Choroid plexus epithelial cell (primary cell): ENCODE measurements around the gene CLOCK.

Experiments used
- DNase-seq: peaks from one replicate; pipeline ENCODE4 v3.0.0-alpha.2; 2010; ENCODE audit warnings: low read depth
- H3K4me3 ChIP-seq: 2 replicates; pipeline ENCODE4 v1.5.1; 2011; ENCODE audit warnings: low read depth, mild to moderate bottlenecking, control low read depth, low read length, moderate library complexity
- CTCF ChIP-seq: conservative IDR thresholded peaks from 2 replicates; pipeline ENCODE4 v1.5.1; 2011; ENCODE audit warnings: low read depth, mild to moderate bottlenecking, control low read depth, inconsistent platforms, low read length, moderate library complexity

The CLOCK gene

GRCh38 chr4:55409468-55410171 is 137.1 kb downstream of the CLOCK start:
- peak; percentile 67 for DNase-seq
- peak; percentile 54 for TF ChIP-seq CTCF

GRCh38 chr4:55407764-55408163 is 138.9 kb downstream of the CLOCK start:
- no peak overlapping the region for H3K4me3 ChIP-seq
- DNase-seq = no peak
- TF ChIP-seq CTCF = no peak

More at GRCh38 chr4:55409468-55410171, 137.1 kb downstream of the CLOCK start:
- H3K4me3 ChIP-seq = no peak overlapping the region

- no peak for DNase-seq
- no peak for TF ChIP-seq CTCF
- H3K4me3 ChIP-seq = no peak overlapping the region
These were observed 139.6 kb downstream of the CLOCK start for GRCh38 chr4:55407119-55407518.

GRCh38 chr4:55406545-55406944 is 140.2 kb downstream of the CLOCK start:
- DNase-seq = no peak
- H3K4me3 ChIP-seq = no peak overlapping the region
- no peak for TF ChIP-seq CTCF

- DNase-seq = no peak
- no peak for TF ChIP-seq CTCF
- H3K4me3 ChIP-seq = no peak overlapping the region
These were observed 141.6 kb downstream of the CLOCK start for GRCh38 chr4:55405073-55405472.

- peak overlapping the region; percentile 3 for H3K4me3 ChIP-seq
- DNase-seq = no peak
- TF ChIP-seq CTCF = no peak
These were observed 147.1 kb downstream of the CLOCK start for GRCh38 chr4:55399581-55399980.

- no peak for TF ChIP-seq CTCF
- peak overlapping the region; percentile 74 for H3K4me3 ChIP-seq
- DNase-seq = peak; percentile 33
These were observed 147.7 kb downstream of the CLOCK start for GRCh38 chr4:55398966-55399365.
